ENCODE data around the gene ZNF180.

The ZNF180 gene

DNA sequence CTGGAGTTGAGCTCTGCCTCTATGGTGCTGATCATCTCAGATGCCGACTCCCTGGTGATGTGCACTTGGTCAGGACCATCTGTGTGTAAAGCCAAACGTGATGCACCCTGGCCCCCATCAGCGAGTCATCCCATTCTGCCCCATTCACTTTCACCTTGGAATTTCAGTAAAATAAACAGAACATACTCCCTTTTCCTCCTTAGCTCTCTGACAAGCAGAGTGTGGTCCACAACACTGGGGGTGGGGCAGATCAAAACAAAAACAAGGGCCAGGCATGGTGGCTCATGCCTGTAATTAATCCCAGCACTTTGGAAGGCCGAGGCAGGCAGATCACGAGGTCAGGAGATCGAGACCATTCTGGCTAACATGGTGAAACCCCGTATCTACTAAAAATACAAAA lies 16.8 kb upstream of the ZNF180 start:
- Histone ChIP-seq H3K27ac (ENCODE audit: poor library complexity, severe bottlenecking) (no peak overlapping the region), H3K27me3 (ENCODE audit: insufficient read depth, poor library complexity, severe bottlenecking) (no peaks in the 10 kb centered on the region), H3K4me1 (ENCODE audit: insufficient read depth, poor library complexity, severe bottlenecking) (no peaks in the 10 kb centered on the region), H3K36me3 (ENCODE audit: low read depth) (no peaks in the 10 kb centered on the region), H3K4me3 (ENCODE audit: severe bottlenecking) (no peak overlapping the region), H3K9me3 (ENCODE audit: severe bottlenecking) (no peaks in the 10 kb centered on the region)
- ATAC-seq (ENCODE audit: low read depth) (no peak), DNase-seq (ENCODE audit: low spot score) (no peak)
- TF ChIP-seq, protein P1, sequence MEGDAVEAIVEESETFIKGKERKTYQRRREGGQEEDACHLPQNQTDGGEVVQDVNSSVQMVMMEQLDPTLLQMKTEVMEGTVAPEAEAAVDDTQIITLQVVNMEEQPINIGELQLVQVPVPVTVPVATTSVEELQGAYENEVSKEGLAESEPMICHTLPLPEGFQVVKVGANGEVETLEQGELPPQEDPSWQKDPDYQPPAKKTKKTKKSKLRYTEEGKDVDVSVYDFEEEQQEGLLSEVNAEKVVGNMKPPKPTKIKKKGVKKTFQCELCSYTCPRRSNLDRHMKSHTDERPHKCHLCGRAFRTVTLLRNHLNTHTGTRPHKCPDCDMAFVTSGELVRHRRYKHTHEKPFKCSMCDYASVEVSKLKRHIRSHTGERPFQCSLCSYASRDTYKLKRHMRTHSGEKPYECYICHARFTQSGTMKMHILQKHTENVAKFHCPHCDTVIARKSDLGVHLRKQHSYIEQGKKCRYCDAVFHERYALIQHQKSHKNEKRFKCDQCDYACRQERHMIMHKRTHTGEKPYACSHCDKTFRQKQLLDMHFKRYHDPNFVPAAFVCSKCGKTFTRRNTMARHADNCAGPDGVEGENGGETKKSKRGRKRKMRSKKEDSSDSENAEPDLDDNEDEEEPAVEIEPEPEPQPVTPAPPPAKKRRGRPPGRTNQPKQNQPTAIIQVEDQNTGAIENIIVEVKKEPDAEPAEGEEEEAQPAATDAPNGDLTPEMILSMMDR (IDR thresholded peaks at IDR 0.05; ENCODE audit: poor library complexity, severe bottlenecking): no peak

DNA sequence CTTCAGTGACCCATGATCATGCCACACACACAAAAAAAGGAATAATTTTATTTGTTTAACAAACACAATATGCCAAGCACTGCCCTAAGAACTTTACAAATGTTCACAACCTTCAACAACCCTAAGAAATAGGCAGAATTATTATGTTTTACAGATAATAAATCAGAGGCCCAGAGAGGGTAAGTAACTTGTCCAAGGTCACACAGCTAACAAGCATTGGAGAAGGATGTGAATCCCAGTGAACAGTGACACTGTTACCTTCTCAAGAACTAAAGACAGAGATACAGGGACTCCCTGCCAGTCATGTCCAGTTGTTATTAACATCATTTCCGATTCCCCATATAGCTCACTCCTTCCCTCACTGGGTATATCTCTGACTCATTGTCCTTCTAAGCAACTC lies 15.6 kb upstream of the ZNF180 start:
- ATAC-seq (ENCODE audit: low read depth) (no peak), DNase-seq (ENCODE audit: low spot score) (no peak)
- H3K9me3 ChIP-seq (ENCODE audit: severe bottlenecking): no peaks in the 10 kb centered on the region
- no peaks in the 10 kb centered on the region for H3K27me3 ChIP-seq (ENCODE audit: insufficient read depth, poor library complexity, severe bottlenecking)
- no peaks in the 10 kb centered on the region for H3K4me1 ChIP-seq (ENCODE audit: insufficient read depth, poor library complexity, severe bottlenecking)
- no peaks in the 10 kb centered on the region for H3K36me3 ChIP-seq (ENCODE audit: low read depth)
- H3K4me3 ChIP-seq (ENCODE audit: severe bottlenecking): no peak overlapping the region
- H3K27ac ChIP-seq (ENCODE audit: poor library complexity, severe bottlenecking): no peak overlapping the region
- TF ChIP-seq, protein P1 (IDR thresholded peaks at IDR 0.05; ENCODE audit: poor library complexity, severe bottlenecking): no peak

DNA sequence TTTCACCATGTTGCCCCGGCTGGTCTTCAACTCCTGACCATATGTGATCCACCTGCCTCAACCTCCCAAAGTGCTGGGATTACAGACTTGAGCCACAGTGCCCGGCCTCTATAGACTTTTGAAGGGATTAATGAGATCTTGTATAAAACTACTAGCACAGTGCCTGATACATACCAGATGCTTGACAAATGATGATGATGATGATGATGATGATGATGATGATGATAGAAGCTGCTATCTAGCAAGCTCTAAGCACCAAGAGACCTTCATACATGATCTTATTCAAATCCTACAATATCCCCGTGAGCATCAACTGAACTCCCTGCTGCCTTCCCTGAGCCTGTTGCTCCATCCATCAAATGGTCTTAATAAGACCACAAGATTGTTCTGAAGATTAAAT lies 14.7 kb upstream of the ZNF180 start:
- no peaks in the 10 kb centered on the region for H3K4me1 ChIP-seq (ENCODE audit: insufficient read depth, poor library complexity, severe bottlenecking)
- no peaks in the 10 kb centered on the region for H3K27me3 ChIP-seq (ENCODE audit: insufficient read depth, poor library complexity, severe bottlenecking)
- ATAC-seq (ENCODE audit: low read depth): no peak
- no peaks in the 10 kb centered on the region for H3K9me3 ChIP-seq (ENCODE audit: severe bottlenecking)
- DNase-seq (ENCODE audit: low spot score): no peak
- no peak overlapping the region for H3K4me3 ChIP-seq (ENCODE audit: severe bottlenecking)
- H3K36me3 ChIP-seq (ENCODE audit: low read depth): no peaks in the 10 kb centered on the region
- TF ChIP-seq, protein P1 (IDR thresholded peaks at IDR 0.05; ENCODE audit: poor library complexity, severe bottlenecking): no peak
- H3K27ac ChIP-seq (ENCODE audit: poor library complexity, severe bottlenecking): no peak overlapping the region

DNA sequence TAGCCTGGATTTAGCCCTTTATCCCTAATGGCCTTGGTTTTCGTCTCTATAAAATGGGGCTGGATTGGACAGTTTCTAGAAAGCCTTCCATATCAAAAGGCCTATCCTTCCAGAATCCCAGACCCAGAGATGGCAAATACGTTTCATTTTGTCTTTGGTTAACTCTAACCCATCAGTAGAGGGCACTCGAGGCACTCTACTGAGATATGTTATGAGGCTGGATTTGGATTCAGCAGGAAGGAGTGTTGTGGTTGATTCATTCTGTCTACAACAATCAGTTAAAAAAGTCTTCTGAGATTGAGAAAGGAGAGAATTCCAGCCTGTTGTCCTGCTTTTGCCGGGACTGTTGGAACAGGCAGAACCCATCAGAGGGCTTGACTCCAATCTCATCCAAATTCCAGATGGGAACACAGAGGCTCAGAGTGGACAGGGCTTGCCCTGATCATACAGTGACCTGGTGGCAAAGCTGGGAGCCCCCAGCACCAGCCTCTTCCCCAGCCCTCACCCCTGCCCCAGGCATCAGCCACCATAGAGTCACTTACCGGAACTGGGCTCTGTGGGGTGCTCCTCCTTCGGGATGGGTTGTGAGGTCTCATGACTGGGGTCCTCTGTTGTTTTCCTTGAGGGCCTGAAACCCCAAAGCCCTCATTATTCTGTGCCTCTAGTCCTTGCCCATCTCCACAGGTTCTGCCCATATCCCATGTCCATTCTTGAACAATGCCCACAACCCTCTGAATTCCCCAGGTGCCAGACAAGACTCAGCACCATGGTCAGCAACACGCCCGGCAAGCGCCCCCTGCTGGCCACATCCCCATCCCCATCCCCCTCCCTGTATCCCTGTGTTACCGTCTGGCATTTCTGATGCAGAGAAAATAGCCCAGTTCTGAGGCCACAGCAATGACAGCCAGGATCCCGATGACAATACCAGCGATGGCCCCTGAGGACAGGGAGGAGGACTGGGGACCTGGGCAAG lies 12.3 kb upstream of the ZNF180 start:
- Histone ChIP-seq H3K27me3 (ENCODE audit: insufficient read depth, poor library complexity, severe bottlenecking) (peaks cover 9% of the 10 kb centered on the region), H3K4me3 (ENCODE audit: severe bottlenecking) (no peak overlapping the region), H3K9me3 (ENCODE audit: severe bottlenecking) (no peaks in the 10 kb centered on the region), H3K4me1 (ENCODE audit: insufficient read depth, poor library complexity, severe bottlenecking) (no peaks in the 10 kb centered on the region), H3K36me3 (ENCODE audit: low read depth) (no peaks in the 10 kb centered on the region), H3K27ac (ENCODE audit: poor library complexity, severe bottlenecking) (no peak overlapping the region)
- DNase-seq (ENCODE audit: low spot score): no peak
- peak; percentile 85 for ATAC-seq (ENCODE audit: low read depth)
- TF ChIP-seq, protein P1 (IDR thresholded peaks at IDR 0.05; ENCODE audit: poor library complexity, severe bottlenecking): peak; percentile 69

DNA sequence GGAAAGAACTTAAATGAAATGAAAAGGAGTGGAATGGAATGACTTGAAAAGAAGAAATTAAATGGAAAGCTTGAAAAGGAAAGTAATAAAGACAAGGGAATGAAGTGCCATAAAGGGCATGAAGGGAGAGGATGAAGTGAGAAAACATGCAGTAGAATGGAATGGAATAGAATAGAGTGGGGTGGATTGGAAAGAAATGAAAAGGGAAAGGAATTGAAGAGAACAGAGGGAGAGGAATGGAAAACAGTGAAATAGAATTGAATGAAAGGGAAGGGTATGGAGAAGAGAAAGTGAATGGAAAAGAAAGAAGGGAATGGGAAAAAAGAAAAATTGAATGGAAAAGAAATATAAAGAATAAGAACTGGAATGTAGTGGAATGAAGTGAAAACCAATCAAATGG lies 9.2 kb upstream of the ZNF180 start:
- H3K36me3 ChIP-seq (ENCODE audit: low read depth): no peaks in the 10 kb centered on the region
- H3K9me3 ChIP-seq (ENCODE audit: severe bottlenecking): no peaks in the 10 kb centered on the region
- DNase-seq (ENCODE audit: low spot score) (no peak), ATAC-seq (ENCODE audit: low read depth) (no peak)
- H3K4me3 ChIP-seq (ENCODE audit: severe bottlenecking): no peak overlapping the region
- H3K4me1 ChIP-seq (ENCODE audit: insufficient read depth, poor library complexity, severe bottlenecking): no peaks in the 10 kb centered on the region
- TF ChIP-seq, protein P1 (IDR thresholded peaks at IDR 0.05; ENCODE audit: poor library complexity, severe bottlenecking): no peak
- peaks cover 9% of the 10 kb centered on the region for H3K27me3 ChIP-seq (ENCODE audit: insufficient read depth, poor library complexity, severe bottlenecking)
- no peak overlapping the region for H3K27ac ChIP-seq (ENCODE audit: poor library complexity, severe bottlenecking)
